Jurkat, Clone E6-1 (cell line): ENCODE data around the gene SERINC3.

ENCODE experiments used
- DNase-seq: peaks from one replicate; pipeline ENCODE4 v3.0.0-alpha.2; 2011; ENCODE audit warnings: low read depth, low spot score
- H3K4me3 ChIP-seq: 2 replicates; pipeline ENCODE4 v1.5.1; 2011; ENCODE audit warnings: mild to moderate bottlenecking, low read length, control low read depth, moderate library complexity

Gene SERINC3

GRCh38 chr20:44449864-44450263 is 72.0 kb downstream of the SERINC3 start:
- no peak overlapping the region for H3K4me3 ChIP-seq
- no peak for DNase-seq

GRCh38 chr20:44448753-44449546 is 72.9 kb downstream of the SERINC3 start:
- no peak overlapping the region for H3K4me3 ChIP-seq
- DNase-seq = peak; percentile 27

- no peak for DNase-seq
These were observed 73.9 kb downstream of the SERINC3 start for GRCh38 chr20:44447827-44448419.

More at GRCh38 chr20:44447827-44448419, 73.9 kb downstream of the SERINC3 start:
- H3K4me3 ChIP-seq = no peak overlapping the region
